HG02852 (cell line): ENCODE results near the gene SOD2.
"Not testable (repeated sequence)": the region's sequence is repeated elsewhere in the genome, so short reads cannot be mapped to it uniquely, and the experiment has no call there.

Experiments
- ATAC-seq: cut with Tn5 transposase; IDR thresholded peaks from one replicate; pipeline ENCODE4 v1.9.1; 2021; ENCODE audit warnings: mild to moderate bottlenecking, moderate library complexity; ENCODE audit not compliant: unreplicated experiment

SOD2 gene

GRCh38 chr6:159693128-159693893 lies at the start of gene SOD2:
Gene SOD2 (minus strand): TSS chr6:159693241. CDS start chr6:159693167, 74 bp downstream.
- peak; percentile 72 for ATAC-seq

GRCh38 chr6:159742165-159742564 lies 49.1 kb upstream of the SOD2 start:
- no peak for ATAC-seq

DNA sequence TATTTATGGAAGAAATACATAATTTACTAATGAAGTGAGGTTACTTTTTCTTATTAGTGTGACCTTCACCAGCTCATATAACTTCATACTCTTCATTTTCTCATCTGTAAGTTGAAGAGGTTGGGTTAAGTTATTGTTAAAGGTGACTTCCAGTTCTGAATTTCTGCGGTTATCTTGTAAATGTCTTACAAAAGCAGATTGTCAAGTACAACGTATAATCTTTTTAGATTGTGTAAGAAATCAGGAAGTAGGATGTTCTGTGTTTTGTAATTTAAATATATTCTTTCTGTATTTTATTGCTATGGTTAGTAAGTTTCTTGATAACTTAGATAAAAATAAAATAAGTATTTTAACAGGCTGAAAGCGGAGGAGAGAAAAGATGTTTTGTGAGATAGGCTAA lies 46.3 kb upstream of the SOD2 start:
- no peak for ATAC-seq

DNA sequence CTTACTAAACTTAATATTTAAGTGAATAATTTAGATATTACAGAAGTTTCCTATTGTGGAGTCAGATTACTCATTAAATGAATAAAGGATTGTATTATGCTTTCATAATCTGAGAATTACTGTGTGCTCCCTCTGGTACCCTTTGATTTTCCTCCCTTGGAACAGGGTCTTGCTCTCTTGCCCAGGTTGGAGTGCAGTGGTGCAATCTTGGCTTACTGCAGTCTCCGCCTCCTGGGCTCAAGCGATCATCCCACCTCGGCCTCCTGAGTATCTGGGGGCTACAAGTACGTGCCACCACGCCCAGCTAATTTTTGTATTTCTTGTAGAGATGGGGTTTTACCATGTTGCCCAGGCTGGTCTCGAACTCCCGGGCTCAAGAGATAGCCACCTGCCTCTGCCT lies 43.9 kb upstream of the SOD2 start:
- ATAC-seq, result no peak

GRCh38 chr6:159733395-159733794 lies 40.4 kb upstream of the SOD2 start:
- not testable (repeated sequence) for ATAC-seq

DNA sequence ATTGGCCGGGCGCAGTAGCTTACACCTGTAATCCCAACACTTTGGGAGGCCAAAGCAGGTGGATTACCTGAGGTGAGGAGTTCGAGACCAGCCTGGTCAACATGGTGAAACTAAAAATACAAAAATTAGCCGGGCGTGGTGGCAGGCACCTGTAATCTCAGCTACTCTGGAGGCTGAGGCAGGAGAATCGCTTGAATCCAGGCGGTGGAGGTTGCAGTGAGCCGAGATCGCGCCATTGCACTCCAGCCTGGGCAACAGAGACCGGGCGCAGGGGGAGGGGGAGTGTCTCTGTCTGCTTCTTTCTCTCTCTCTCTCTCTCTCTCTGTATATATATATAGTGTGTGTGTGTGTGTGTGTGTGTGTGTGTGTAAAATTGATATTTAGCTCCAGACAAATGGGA lies 39.5 kb upstream of the SOD2 start:
- ATAC-seq, result not testable (repeated sequence)

- ATAC-seq, result no peak
These were observed 37.3 kb upstream of the SOD2 start for GRCh38 chr6:159730332-159730676.

DNA sequence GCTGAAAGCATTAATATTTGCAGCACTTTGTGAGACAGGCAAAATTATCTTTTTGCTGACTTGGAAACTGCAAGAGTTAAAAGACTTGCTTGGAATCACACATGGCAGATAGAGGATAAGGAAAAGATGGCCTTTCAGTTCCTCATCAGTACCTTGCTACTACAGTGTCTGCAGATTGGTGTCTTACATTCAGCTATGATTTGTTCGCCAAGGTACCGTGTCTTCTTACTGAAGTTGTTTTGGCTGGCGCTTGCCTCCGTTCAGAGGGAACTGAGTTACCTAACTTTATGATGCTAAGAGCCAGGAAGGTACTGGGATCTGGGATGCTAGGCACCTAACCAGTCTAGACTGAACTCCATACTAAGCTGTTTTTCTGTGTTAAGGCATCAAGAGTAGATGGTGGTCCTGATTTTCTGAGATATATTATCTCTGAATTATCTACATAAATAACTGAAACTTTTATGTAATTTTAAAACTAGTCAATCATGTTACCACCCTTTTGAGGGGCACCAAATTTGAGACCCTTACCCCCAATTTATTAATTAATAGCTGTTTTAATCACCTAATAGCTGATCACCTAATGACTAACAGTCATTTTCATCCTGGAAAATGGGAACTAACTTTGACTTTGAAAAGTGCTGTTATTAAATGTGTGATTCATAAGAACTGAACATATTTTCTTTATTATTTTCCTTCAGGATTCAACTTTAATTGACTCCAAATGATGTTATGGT lies 36.7 kb upstream of the SOD2 start:
- ATAC-seq, result no peak

- no peak for ATAC-seq
These were observed 35.5 kb upstream of the SOD2 start for GRCh38 chr6:159728531-159728964.

GRCh38 chr6:159727717-159728445 lies 34.8 kb upstream of the SOD2 start:
- peak; percentile 30 for ATAC-seq

- ATAC-seq, result peak; percentile 76
These were observed 34.1 kb upstream of the SOD2 start, which contains the start of gene WTAP for GRCh38 chr6:159726918-159727716. Gene WTAP (plus strand): TSS chr6:159727506. CDS start chr6:159736266, 8,760 bp downstream.

DNA sequence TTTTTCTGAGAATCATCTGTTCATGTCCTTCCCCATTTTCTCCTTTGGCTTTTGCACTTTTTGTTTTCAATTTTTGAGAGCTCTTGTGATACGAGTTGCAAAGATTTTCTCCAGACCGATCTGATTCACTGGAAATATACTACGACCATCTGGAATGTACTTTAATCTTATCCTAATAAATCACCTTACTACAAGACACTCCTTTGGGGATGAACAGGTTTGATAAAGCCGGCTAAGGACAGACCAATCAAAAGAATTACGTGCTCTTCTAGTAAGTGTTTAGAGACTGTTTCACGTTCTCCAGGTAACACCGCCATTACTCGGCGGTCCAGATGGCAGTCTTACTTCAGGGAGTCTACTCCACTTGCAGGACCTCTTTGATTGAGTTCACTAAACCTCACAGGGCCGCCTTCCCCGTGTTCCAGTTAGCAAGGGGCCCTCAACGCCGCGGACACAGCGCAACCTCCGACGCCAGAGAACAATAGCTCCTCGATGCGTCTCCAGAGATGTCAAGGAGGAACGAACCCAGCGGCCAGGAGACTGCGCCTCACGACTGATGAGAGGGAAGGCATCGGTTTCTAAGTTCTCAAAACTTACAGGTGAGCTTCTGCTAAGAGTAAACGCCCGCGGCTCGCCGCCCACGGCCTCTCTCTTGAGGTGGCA lies 33.3 kb upstream of the SOD2 start:
- peak; percentile 24 for ATAC-seq

- ATAC-seq, result not testable (repeated sequence)
These were observed 32.2 kb upstream of the SOD2 start for GRCh38 chr6:159725208-159725607.

DNA sequence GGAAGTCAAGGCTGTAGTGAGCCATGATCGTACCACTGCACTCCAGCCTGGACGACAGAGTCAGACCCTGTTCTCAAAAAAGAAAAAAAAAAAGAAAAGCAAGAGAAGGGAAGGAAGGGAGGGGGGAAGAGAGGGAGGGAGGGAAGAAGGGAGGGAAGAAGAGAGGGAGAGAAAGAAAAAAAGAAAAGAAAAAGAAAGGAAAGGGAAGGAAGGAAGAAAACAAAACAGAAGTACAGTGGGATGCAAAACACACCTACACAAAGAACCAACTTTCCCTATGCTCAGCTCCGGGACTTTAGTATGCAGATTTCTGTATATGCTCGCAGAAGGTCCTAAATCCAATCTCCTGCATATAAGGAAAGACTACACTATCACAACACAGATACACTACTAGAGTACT lies 31.7 kb upstream of the SOD2 start:
- no peak for ATAC-seq

- no peak for ATAC-seq
These were observed 30.2 kb upstream of the SOD2 start for GRCh38 chr6:159723259-159723658.

GRCh38 chr6:159722655-159723054 lies 29.6 kb upstream of the SOD2 start:
- ATAC-seq, result no peak

DNA sequence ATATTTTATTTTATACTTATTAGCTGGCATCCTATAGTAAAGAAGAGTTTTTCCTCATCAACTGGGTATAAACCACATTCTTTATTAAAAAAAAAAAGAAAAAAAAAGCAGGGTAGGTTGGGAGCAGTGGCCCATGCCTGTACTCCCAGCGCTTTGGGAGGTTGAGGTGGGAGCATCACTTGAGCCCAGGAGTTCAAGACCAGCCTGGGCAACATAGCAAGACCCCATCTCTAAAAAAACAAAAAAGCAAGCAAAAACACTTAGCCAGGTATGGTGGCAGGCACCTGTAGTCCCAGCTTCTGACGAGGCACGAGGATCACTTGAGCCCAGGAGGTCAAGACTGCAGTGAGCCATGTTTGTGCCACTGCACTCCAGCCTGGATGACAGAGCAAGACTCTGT lies 28.9 kb upstream of the SOD2 start:
- not testable (repeated sequence) for ATAC-seq

- no peak for ATAC-seq
These were observed 27.7 kb upstream of the SOD2 start for GRCh38 chr6:159720708-159721107.

- no peak for ATAC-seq
These were observed 26.2 kb upstream of the SOD2 start for GRCh38 chr6:159719287-159719686.

GRCh38 chr6:159718634-159719033 lies 25.6 kb upstream of the SOD2 start:
- ATAC-seq, result no peak
